ENCODE measurements around the gene TUSC2.
A peak's percentile ranks its signal among the peaks of the same experiment; 100 is the strongest.

TUSC2 gene

GRCh38 chr3:50354186-50354764 lies 26.3 kb upstream of the TUSC2 start:
- DNase-seq (ENCODE audit: low read depth) = no peak

DNA sequence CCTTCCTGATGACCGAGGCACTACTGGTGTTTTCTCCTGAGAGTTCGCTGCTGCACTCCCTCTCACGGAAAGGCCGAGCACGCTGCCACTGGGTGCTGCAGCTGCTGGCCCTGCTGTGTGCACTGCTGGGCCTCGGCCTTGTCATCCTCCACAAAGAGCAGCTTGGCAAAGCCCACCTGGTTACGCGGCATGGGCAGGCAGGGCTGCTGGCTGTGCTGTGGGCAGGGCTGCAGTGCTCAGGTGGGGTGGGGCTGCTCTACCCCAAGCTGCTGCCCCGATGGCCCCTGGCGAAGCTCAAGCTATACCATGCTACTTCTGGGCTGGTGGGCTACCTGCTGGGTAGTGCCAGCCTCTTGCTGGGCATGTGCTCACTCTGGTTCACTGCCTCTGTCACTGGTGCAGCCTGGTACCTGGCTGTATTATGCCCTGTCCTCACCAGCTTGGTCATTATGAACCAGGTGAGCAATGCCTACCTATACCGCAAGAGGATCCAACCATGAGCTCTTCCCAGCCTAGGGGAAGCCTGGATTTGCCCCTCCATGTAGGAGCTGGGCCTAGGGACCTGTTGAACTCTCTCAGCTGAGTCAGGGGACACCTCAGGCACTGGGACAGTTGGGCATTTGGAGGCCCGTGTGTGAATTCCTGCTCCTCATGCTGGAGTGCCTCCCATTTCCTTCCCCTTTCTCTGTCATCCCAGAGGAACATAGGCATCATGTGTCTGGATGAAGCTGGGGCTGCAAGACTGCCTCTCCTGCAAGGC lies 25.4 kb upstream of the TUSC2 start:
- no peak for DNase-seq (ENCODE audit: low read depth)

GRCh38 chr3:50352781-50353180 lies 24.8 kb upstream of the TUSC2 start:
- no peak for DNase-seq (ENCODE audit: low read depth)

DNA sequence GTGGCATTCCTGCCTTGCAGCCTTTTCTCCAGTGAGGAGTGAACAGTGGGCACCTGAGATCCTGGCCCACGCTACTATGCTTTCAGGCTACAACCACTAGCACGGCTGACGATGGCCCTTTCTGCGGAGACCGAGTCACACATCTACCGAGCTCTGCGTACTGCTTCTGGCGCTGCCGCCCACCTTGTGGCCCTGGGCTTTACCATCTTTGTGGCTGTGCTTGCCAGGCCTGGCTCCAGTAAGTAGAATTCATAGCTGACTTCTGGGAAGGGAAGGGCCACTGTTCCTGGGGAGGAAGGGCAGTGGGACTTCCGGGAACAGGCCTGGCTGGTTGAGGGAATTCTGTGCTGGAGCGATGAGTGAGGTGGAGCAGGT lies 23.3 kb upstream of the TUSC2 start:
- DNase-seq (ENCODE audit: low read depth) = no peak

DNA sequence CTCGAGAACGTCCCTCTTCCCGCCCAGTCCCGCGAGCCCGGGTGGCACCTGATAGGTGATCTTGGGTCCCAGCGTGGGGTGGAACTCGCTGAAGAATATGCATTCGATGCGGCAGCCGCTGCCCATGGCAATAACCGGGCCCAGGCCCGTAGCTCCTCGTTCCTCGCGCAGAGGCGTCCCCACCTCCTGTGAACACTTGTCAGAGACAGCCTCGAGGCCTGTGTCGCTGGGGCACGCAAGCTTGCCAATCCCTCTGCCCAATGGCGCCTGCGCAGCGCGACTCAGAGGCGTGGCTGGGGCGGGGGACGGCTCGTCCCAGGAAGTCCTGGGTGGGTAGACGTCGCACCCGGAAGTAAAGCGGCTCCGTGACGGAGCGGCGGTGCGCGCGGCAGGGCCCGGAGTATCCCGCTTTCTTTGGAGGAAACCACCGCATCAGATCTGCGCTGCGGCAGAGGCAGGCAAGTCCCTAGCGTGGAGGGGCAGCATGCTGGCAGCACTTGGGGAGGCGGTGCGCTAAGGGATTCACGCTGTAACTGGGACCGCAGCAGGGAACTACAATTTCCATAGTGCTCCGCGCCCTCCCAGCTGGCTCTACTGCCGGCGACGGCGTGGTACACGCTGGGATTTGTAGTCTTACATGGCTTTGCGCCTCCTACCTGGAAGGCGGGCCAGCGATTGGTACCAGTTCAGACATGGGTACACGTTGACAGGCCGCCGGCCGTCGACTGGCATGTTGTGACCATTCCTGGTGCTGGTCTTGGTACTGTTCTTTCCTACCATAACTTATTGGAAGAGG lies 22.7 kb upstream of the TUSC2 start, which contains the start of the genes CYB561D2 and NPRL2:
CYB561D2 (plus strand) TSS at position 336 of the 796 bp plus-strand sequence. CDS start 572 bp downstream, outside the sequence.
NPRL2 (minus strand) TSS at position 249 of the 796 bp plus-strand sequence; CDS start at position 126, 123 bp downstream.
- peak; percentile 100 for DNase-seq (ENCODE audit: low read depth)

- no peak for DNase-seq (ENCODE audit: low read depth)
These were observed 22.1 kb upstream of the TUSC2 start for GRCh38 chr3:50350213-50350526.

GRCh38 chr3:50347187-50347813 lies 19.3 kb upstream of the TUSC2 start:
- DNase-seq (ENCODE audit: low read depth) = peak; percentile 60

DNA sequence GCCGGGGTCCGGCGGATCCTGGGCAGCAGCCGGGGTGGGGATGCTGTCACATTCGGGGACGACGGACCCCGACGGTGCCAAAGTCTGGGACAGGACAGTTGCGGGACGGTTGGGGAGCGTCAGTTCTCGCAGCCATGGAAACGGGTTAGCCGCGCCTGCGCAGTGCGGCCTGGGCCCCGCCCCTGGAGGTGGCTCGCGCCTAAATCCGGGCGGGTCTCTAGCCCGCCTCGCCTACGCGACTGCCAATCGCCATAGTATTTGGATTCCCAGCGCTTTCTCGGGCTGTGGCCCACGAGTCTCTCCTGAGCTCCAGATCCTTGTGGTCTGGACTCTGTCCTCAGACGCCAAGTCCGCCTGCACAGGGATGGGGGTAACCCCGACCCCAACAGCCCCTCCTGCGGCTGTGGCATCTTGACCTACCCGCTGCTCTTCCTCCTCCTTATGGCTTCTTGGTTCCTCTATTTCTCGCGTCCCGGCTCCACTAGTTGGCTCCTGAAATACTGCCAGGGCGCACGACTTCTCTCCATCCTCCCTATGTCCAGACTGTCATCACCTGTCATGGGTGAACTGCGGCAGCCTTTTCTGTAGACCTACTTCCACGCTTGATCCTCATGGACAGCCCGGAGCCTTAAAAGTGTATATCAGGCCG lies 17.7 kb upstream of the TUSC2 start, which contains the start of gene ZMYND10:
ZMYND10 (minus strand) TSS at position 147 of the 649 bp plus-strand sequence. CDS start 153 bp downstream, outside the sequence.
- DNase-seq (ENCODE audit: low read depth) = peak; percentile 49

GRCh38 chr3:50345008-50345407 lies 17.0 kb upstream of the TUSC2 start:
- no peak for DNase-seq (ENCODE audit: low read depth)

DNA sequence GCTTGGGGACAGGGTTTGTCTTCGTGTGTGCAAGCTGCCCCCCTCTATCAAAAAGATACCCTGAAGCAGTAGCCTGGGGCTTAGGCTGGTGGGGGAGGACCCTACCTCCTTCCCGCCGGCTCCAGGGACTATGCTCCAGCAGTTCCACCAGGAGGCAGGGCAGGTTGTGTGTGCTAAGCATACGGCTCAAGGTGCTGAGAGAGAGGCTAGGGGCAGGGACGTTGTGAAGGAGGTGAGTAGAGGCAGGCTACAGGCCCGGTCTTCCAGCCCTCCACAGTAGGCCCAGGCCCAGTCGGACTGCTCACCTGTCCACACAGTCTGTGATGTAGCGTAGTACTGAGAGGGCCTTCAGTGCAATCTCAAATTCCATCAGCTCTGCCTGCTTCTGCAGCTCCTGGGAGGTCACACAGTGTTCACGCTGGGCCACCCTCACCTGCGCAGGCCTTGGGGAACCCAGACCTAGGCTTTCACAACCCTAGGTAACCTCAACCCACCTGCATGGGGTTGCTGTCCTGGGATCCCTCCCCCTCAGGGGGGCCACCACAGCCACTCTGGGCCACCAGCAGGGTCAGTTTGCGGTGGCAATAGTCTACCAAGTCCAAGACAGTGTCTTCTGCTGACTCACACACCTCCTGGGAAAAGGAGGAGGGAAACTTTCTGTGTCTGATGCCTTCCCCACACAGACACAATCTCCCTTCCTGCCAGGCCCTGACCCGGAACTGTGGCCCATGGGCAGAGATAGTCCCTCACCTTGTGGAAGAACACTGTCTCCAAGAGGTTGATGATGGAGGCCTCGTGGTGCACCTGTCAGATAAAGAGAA lies 15.0 kb upstream of the TUSC2 start:
- DNase-seq (ENCODE audit: low read depth) = no peak

DNA sequence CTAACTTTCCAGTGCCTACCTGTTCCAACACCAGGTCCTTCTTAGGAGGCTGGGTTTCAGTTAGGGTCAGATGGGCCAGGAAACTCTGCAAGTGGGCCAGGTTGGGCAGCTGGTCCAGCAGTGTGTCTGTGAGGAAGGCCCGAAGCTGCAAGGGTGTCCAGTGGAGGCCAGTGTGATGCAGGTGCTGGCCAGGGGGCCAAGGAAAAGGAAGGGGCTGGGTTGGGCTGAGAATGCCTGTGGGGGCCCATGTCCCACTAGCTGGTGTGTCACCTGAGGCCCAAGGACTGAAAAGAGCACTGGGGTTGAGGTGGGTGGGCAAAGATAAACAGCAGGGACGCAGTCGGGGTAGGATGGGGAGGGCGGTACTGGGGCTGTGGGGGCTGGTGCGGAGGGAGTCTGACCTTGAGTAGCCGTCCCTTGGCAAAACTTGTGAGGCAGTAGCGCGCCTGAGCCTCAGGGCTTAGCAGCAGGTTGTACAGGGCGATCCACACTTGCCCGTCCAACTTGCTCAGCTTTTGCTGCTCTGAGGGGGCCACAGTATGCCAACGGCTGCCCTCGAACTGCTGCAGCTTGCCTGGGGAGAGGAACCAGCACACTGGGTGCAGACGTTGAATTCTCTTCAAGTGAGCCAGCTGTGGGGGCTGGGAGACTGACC lies 14.1 kb upstream of the TUSC2 start:
- DNase-seq (ENCODE audit: low read depth) = no peak

DNA sequence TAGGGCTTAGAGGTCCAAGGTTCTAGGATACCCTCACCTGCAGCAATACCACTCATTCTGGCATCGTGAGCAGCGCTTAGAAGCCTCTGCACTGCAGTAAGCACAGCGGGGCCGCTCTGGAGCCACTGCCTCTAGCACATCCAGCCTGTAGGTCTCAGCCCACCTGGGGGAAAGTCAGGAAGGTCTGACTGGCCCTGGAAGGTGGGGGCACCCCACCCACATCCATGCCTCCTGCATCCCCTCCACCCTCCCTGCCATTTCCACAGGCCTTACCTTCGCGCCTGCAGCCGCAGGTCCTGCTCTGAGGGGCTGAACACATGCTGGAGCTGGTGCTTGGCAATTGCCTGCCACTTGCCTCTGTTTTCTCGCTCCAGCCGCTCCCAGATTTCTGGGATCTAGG lies 13.5 kb upstream of the TUSC2 start:
- DNase-seq (ENCODE audit: low read depth) = no peak

- DNase-seq (ENCODE audit: low read depth) = peak; percentile 48
These were observed 12.7 kb upstream of the TUSC2 start, which contains the start of gene RASSF1 for GRCh38 chr3:50340448-50341329. Gene RASSF1, minus strand, starts transcription at chr3:50340836. Its CDS starts 31 bp downstream, at chr3:50340805.

DNA sequence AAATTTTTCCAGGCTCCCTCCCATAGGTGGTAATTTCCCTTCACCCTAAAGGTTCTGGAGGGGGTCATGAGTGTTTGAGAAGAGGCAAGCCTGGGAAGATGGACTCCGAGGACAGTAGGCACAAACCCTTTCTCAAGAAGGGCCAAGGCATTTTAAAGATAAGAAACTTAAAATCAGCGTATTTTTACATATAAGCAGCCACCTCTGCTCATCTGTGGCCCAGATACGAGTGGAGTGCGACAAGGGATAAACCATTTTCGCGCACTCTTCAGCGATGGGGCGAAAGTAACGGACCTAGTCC lies 12.1 kb upstream of the TUSC2 start:
- DNase-seq (ENCODE audit: low read depth) = no peak

DNA sequence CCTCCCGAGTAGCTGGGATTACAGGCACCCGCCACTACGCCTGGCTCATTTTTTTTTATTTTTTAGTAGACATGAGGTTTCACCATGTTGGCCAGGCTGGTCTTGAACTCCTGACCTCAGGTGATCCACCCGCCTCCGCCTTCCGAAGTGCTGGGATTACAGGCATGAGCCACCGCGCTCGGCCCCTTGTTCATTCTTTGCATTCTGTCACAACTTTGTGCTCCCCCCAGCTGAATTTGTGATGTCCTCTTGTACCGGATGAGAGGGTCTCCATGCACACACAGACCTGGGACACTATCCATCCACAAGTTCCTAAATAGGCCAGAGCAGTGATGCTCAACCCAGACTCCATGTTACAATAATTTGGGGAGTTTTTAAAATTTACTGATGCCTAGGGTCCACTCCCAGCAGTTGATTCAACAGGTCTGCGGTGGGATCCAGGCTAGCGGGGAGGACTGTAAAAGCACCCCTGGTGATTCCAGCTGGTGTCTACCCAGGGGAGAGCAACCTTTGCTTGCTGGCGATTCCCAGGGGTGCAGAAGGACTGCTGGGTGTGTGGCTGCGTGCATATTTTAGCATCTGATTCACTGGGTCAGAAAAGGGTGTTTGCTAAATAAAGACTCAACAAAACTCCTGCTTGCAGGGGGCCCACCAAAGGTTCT lies 11.6 kb upstream of the TUSC2 start:
- DNase-seq (ENCODE audit: low read depth) = no peak

GRCh38 chr3:50338965-50339364 lies 10.9 kb upstream of the TUSC2 start:
- DNase-seq (ENCODE audit: low read depth) = no peak

- peak; percentile 92 for DNase-seq (ENCODE audit: low read depth)
These were observed 9.3 kb upstream of the TUSC2 start for GRCh38 chr3:50337175-50337861.

DNA sequence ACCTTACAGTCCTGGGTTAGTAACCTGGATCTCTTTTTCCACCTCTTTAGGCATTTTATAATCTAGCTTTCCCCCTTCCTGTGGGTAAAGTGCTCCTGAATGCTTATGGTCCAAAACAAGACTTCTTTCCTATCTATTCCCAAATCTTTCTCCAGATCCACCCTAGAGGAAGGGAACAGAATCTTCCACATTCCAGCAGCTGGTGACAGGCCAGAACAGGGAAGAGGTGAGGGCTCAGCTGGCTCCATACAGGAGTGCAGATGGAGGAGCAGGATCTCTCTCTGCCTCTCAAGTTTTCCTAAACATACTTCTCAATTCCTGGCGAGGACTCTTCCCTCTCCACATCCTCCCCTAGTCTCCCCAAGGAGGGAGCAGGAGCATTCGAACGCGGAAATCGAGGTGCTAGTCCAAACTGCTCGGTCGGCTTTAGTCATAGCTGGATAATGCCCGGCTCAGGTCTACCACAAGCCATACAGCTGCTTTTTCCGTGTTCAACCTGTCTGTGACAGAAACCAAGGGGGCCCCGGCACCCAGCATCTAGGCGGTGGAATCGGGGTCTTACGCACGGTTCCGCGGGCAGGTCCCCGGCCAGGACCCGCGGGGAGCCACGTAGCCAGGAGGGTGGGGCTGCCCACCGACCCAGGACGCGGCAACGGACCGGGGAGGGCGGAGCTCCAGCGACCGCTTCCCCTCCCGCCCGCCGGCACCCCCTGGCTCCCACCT lies 8.6 kb upstream of the TUSC2 start:
- no peak for DNase-seq (ENCODE audit: low read depth)
